Esophagus muscularis mucosa (tissue), 4 donors: ENCODE measurements around the gene SYNGAP1. TPM values are rescaled to one million over a fixed set of nuclear protein-coding genes. Genes with fewer than 3 reads are reported as not detected.

Experiments
- DNase-seq: peaks from one replicate; pipeline ENCODE4 v3.0.0-alpha.2; 2017; ENCODE audit errors: extremely low spot score
- H3K27ac ChIP-seq, 4 donors: fragments of 200-600 bp; sonication (generic); replicated peaks in 1 of 4; 1 replicate in 3 of 4; 2 replicates in 1 of 4; pipeline ENCODE4 v1.5.1; 2016 to 2019; ENCODE audit warnings: mild to moderate bottlenecking in 1 of 4
- H3K27me3 ChIP-seq, 4 donors: fragments of 200-600 bp; sonication (generic); one replicate each; pipeline versions ENCODE4 v1.5.1 to v1.6.0; 2016 to 2019
- H3K36me3 ChIP-seq, 4 donors: fragments of 200-600 bp; sonication (generic); one replicate each; pipeline ENCODE4 v1.5.1; 2016 to 2019
- H3K4me1 ChIP-seq, 4 donors: fragments of 200-600 bp; sonication (generic); one replicate each; pipeline ENCODE4 v1.5.1; 2016 to 2019
- H3K4me3 ChIP-seq, 4 donors: fragments of 200-600 bp; sonication (generic); 1 replicate in 2 of 4; 2 replicates in 2 of 4; pipeline ENCODE4 v1.5.1; 2016 to 2019; ENCODE audit warnings: mild to moderate bottlenecking in 4 of 4, moderate library complexity in 1 of 4
- H3K9me3 ChIP-seq, 4 donors: fragments of 200-600 bp; sonication (generic); 1 replicate in 3 of 4; 2 replicates in 1 of 4; pipeline ENCODE4 v1.5.1; 2016 to 2019
- CTCF ChIP-seq, 3 experiments: fragments of 200-600 bp in 2 of 3; fragments of 450-650 bp in 1 of 3; sonication (generic) in 2 of 3; IDR thresholded peaks; one replicate each; pipeline ENCODE4 v1.5.1; 2017 to 2019; ENCODE audit warnings: antibody characterized with exemption in 3 of 3, mild to moderate bottlenecking in 2 of 3, moderate library complexity in 1 of 3
- EP300 ChIP-seq: sonication (generic); formaldehyde crosslinking; IDR thresholded peaks from one replicate; pipeline ENCODE4 v1.6.1; 2017; ENCODE audit warnings: antibody characterized with exemption
- POLR2A ChIP-seq: fragments of 450-650 bp; IDR thresholded peaks from one replicate; pipeline ENCODE4 v1.6.1; 2017; ENCODE audit warnings: antibody characterized with exemption, moderate library complexity, mild to moderate bottlenecking, low read depth
- POLR2AphosphoS5 ChIP-seq, 2 donors: sonication (generic); formaldehyde crosslinking; IDR thresholded peaks; one replicate each; pipeline ENCODE4 v1.6.1; 2017; ENCODE audit warnings: antibody characterized with exemption in 2 of 2
- WGBS: methylation state at CpG from one replicate; pipeline ENCODE4 v1.1.5; 2018; 5-methylcytosine and 5-hydroxymethylcytosine counted together
- intact Hi-C: fragments of 100-400 bp; cut with DNase I; formaldehyde crosslinking; loops from one replicate; pipeline ENCODE4 v1.15.1; 2023
- small RNA-seq, 3 donors: library from RNA; depleted of rRNA; stranded (forward); fragments of <200 nt; gene quantifications; one replicate each; pipeline ENCODE3, GENCODE V24; 2016
- total RNA-seq, 4 donors: library from RNA; depleted of rRNA; stranded (reverse); fragments of >200 nt; gene quantifications; one replicate each; pipeline versions ENCODE4 v1.1.0 to v1.2.1, GENCODE V29; 2016

The SYNGAP1 gene
- total RNA-seq, 4 donors from 2014 or later, result 8.0 to 17.6 (median 13.2) TPM

DNA sequence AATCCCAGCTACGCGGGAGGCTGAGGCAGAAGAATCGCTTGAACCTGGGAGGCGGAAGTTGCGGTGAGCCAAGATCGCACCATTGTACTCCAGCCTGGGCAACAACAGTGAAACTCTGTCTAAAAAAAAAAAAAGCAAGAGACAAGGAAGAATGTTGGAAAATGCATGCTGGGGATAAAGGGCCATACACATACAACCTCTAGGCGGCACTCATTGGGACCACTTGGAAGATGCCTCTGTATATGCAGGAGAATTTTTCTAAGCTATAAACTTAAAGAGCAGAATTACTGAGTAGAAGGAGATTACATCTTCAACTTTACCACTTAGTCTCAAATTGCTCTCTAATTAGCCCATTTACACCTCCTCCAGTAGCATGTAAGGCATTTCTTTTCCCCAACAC is 77.3 kb downstream of the SYNGAP1 start:
- Histone ChIP-seq H3K4me1 (no peaks in the 10 kb centered on the region), H3K27me3 (peaks cover 0 to 3% (median 0%) of the 10 kb centered on the region in 4 donors), H3K27ac (no peak overlapping the region), H3K4me3 (no peak overlapping the region), H3K9me3 (no peaks in the 10 kb centered on the region), H3K36me3 (no peaks in the 10 kb centered on the region)
- TF ChIP-seq EP300, result no peak
- no peak for TF ChIP-seq POLR2AphosphoS5 (IDR thresholded peaks at IDR 0.05)
- TF ChIP-seq POLR2A, result no peak
- no peak for TF ChIP-seq CTCF (IDR thresholded peaks at IDR 0.05)
- WGBS, result 93% methylated on average over 7 of the region's 7 CpGs
- intact Hi-C loops, result no loop called here
- no peak for DNase-seq

GRCh38 chr6:33502486-33502885 is 82.6 kb downstream of the SYNGAP1 start:
- peaks cover 0 to 18% (median 0%) of the 10 kb centered on the region in 4 donors for H3K27me3 ChIP-seq
- no peak overlapping the region for H3K27ac ChIP-seq
- H3K4me1 ChIP-seq, result no peaks in the 10 kb centered on the region
- TF ChIP-seq POLR2A (no peak), EP300 (no peak), POLR2AphosphoS5 (IDR thresholded peaks at IDR 0.05) (no peak), CTCF (IDR thresholded peaks at IDR 0.05) (no peak)
- no peaks in the 10 kb centered on the region for H3K9me3 ChIP-seq
- H3K4me3 ChIP-seq, result no peak overlapping the region
- DNase-seq, result no peak
- intact Hi-C loops, result no loop called here
- H3K36me3 ChIP-seq, result no peaks in the 10 kb centered on the region
- WGBS, result 91% methylated on average over 18 of the region's 23 CpGs

DNA sequence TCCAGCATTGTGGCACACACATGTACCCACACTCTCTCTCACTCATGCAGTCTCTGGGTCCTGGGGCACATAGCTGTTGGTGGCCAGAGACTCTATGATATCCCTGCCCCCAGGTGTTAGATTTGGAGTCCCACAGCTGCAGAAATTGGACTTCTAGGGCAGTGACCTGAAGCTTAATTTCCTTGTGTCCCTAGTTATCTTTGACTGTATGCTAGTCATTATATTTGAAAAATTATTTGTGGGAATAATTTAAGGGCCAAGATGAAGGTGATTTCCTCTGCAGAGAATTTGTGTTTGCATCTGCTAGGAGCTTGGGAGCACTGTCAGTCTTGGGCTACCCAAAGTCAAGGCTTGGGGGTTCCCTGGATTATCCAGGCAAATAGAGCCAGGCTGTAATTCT is 84.6 kb downstream of the SYNGAP1 start:
- Histone ChIP-seq H3K27ac (no peak overlapping the region), H3K9me3 (no peaks in the 10 kb centered on the region), H3K4me3 (no peak overlapping the region), H3K36me3 (no peaks in the 10 kb centered on the region), H3K27me3 (peaks cover 0 to 21% (median 0%) of the 10 kb centered on the region in 4 donors), H3K4me1 (peaks cover 0 to 4% (median 2%) of the 10 kb centered on the region in 4 donors)
- intact Hi-C loops, result no loop called here
- TF ChIP-seq EP300 (no peak), POLR2AphosphoS5 (IDR thresholded peaks at IDR 0.05) (no peak), CTCF (IDR thresholded peaks at IDR 0.05) (no peak), POLR2A (no peak)
- DNase-seq, result no peak

Small RNA genes lying within 50 kb of the gene (small RNA-seq; reads per million reads assigned to genes)
- gene RPL35AP4 (0 reads per million in 3 donors), gene ZBTB9 (0 reads per million in 3 donors)

Other genes starting within 250 kb of the SYNGAP1 start
- 1 to 10 TPM in 1 of 4 donors, under 1 TPM in 2, not detected in 1; 0.17 to 1.1 (median 0.19) TPM for gene COL11A2, start 227.6 kb upstream of the SYNGAP1 start, total RNA-seq
- 10 to 100 TPM; 21.5 to 34.1 (median 32.2) TPM for gene RXRB, start 219.4 kb upstream of the SYNGAP1 start, total RNA-seq
- 10 to 100 TPM; 43.6 to 80.1 (median 62.3) TPM for gene SLC39A7, start 219.2 kb upstream of the SYNGAP1 start, total RNA-seq
- 10 to 100 TPM in 3 of 4 donors, 1 to 10 TPM in 1; 2.0 to 15.0 (median 12.9) TPM for gene HSD17B8, start 215.4 kb upstream of the SYNGAP1 start, total RNA-seq
- 10 to 100 TPM; 15.0 to 25.3 (median 20.6) TPM for gene RING1, start 211.6 kb upstream of the SYNGAP1 start, total RNA-seq
- 10 to 100 TPM; 22.5 to 34.9 (median 31.8) TPM for gene VPS52, start 148.2 kb upstream of the SYNGAP1 start, total RNA-seq
- gene RPS18, start 148.0 kb upstream of the SYNGAP1 start, total RNA-seq, result 1,000 to 10,000 TPM; 1,642 to 3,082 (median 2,562) TPM
- 10 to 100 TPM; 13.1 to 26.8 (median 24.2) TPM for gene B3GALT4, start 142.9 kb upstream of the SYNGAP1 start, total RNA-seq
- 10 to 100 TPM; 30.5 to 42.6 (median 35.7) TPM for gene WDR46, start 130.8 kb upstream of the SYNGAP1 start, total RNA-seq
- gene PFDN6, start 130.5 kb upstream of the SYNGAP1 start, total RNA-seq, result 10 to 100 TPM; 29.1 to 54.2 (median 43.7) TPM
- gene RGL2, start 121.1 kb upstream of the SYNGAP1 start, total RNA-seq, result 10 to 100 TPM; 38.2 to 89.3 (median 65.3) TPM
- 100 to 1,000 TPM in 1 of 4 donors, 10 to 100 TPM in 3; 69.8 to 150 (median 86.6) TPM for gene TAPBP, start 106.0 kb upstream of the SYNGAP1 start, total RNA-seq
- 10 to 100 TPM; 12.9 to 24.2 (median 15.8) TPM for gene ZBTB22, start 102.3 kb upstream of the SYNGAP1 start, total RNA-seq
- gene DAXX, start 97.1 kb upstream of the SYNGAP1 start, total RNA-seq, result 10 to 100 TPM; 29.5 to 51.1 (median 40.9) TPM
- gene KIFC1, start 28.2 kb upstream of the SYNGAP1 start, total RNA-seq, result 1 to 10 TPM in 1 of 4 donors, under 1 TPM in 2, not detected in 1; 0.39 to 1.1 (median 0.42) TPM
- gene PHF1, start 9.1 kb upstream of the SYNGAP1 start, total RNA-seq, result 10 to 100 TPM; 68.5 to 91.5 (median 84.9) TPM
- gene CUTA, start 2.0 kb upstream of the SYNGAP1 start, total RNA-seq, result 100 to 1,000 TPM; 109 to 136 (median 123) TPM
- gene ZBTB9, start 34.5 kb downstream of the SYNGAP1 start, total RNA-seq, result 1 to 10 TPM; 1.7 to 3.5 (median 3.0) TPM
- gene BAK1, start 160.2 kb downstream of the SYNGAP1 start, total RNA-seq, result 10 to 100 TPM in 3 of 4 donors, 1 to 10 TPM in 1; 9.9 to 13.1 (median 11.7) TPM
- 10 to 100 TPM; 12.1 to 24.9 (median 20.5) TPM for gene ITPR3, start 201.3 kb downstream of the SYNGAP1 start, total RNA-seq